GM23338 (cell line): ENCODE measurements around the gene CCDC170. TPM values are rescaled to one million over a fixed set of nuclear protein-coding genes. Genes with fewer than 3 reads are reported as not detected.

Source experiments
- ATAC-seq: fragments of 200-7000 bp; cut with Tn5 transposase; 3 replicates; pipeline ENCODE4 v1.9.1; 2020
- DNase-seq: peaks from one replicate; pipeline ENCODE4 v3.0.0-alpha.2; 2015; ENCODE audit warnings: low spot score
- H2AFZ ChIP-seq: fragments of 200-600 bp; sonication (generic); 2 replicates; pipeline ENCODE4 v1.8.0; 2016; ENCODE audit warnings: antibody characterized with exemption, mild to moderate bottlenecking, moderate library complexity
- H3F3A ChIP-seq: fragments of 200-600 bp; sonication (generic); replicated peaks from 2 replicates; pipeline ENCODE4 v1.8.0; 2017; ENCODE audit warnings: antibody characterized with exemption, mixed run types, low read depth
- H3K27ac ChIP-seq: fragments of 200-600 bp; sonication (generic); 2 replicates; pipeline ENCODE4 v1.6.1; 2016; ENCODE audit warnings: low read depth
- H3K27me3 ChIP-seq: fragments of 200-600 bp; sonication (generic); 2 replicates; pipeline ENCODE4 v1.8.0; 2016; ENCODE audit warnings: mild to moderate bottlenecking, mixed run types, moderate library complexity; ENCODE audit not compliant: insufficient read depth
- H3K36me3 ChIP-seq: fragments of 200-600 bp; sonication (generic); 2 replicates; pipeline ENCODE4 v1.8.0; 2016; ENCODE audit warnings: mild to moderate bottlenecking; ENCODE audit not compliant: insufficient read depth
- H3K4me1 ChIP-seq: fragments of 200-600 bp; sonication (generic); 2 replicates; pipeline ENCODE4 v1.8.0; 2016; ENCODE audit warnings: mild to moderate bottlenecking, moderate library complexity; ENCODE audit not compliant: insufficient read depth
- H3K4me2 ChIP-seq: fragments of 200-600 bp; sonication (generic); 2 replicates; pipeline ENCODE4 v1.7.1; 2017; ENCODE audit warnings: mixed run types
- H3K4me3 ChIP-seq: fragments of 200-600 bp; sonication (generic); 2 replicates; pipeline ENCODE4 v1.6.1; 2016; ENCODE audit warnings: mixed run types
- H3K79me2 ChIP-seq: fragments of 200-600 bp; sonication (generic); replicated peaks from 2 replicates; pipeline ENCODE4 v1.8.0; 2017; ENCODE audit warnings: mild to moderate bottlenecking; ENCODE audit not compliant: insufficient read depth
- H3K9me2 ChIP-seq: fragments of 200-600 bp; sonication (generic); 2 replicates; pipeline ENCODE4 v1.8.0; 2017; ENCODE audit not compliant: insufficient read depth
- H4K20me1 ChIP-seq: fragments of 200-600 bp; sonication (generic); replicated peaks from 2 replicates; pipeline ENCODE4 v1.8.0; 2017; ENCODE audit warnings: mild to moderate bottlenecking; ENCODE audit not compliant: insufficient read depth
- H3K27ac Mint-ChIP-seq: 2 replicates; pipeline ENCODE4 v1.8.0; 2020; ENCODE audit warnings: inconsistent platforms, mild to moderate bottlenecking, moderate library complexity, mixed read lengths
- H3K27me3 Mint-ChIP-seq: 3 replicates; pipeline ENCODE4 v1.8.0; 2022; ENCODE audit warnings: low read depth, mild to moderate bottlenecking, moderate library complexity, mixed read lengths, inconsistent platforms; ENCODE audit not compliant: insufficient read depth, poor library complexity
- H3K36me3 Mint-ChIP-seq: 3 replicates; pipeline ENCODE4 v1.8.0; 2021; ENCODE audit warnings: low read depth, mild to moderate bottlenecking, inconsistent platforms, moderate library complexity, mixed read lengths
- H3K4me1 Mint-ChIP-seq: 3 replicates; pipeline ENCODE4 v1.8.0; 2020; ENCODE audit warnings: mild to moderate bottlenecking, inconsistent platforms, mixed read lengths
- H3K4me3 Mint-ChIP-seq: 3 replicates; pipeline ENCODE4 v1.8.0; 2021; ENCODE audit warnings: moderate library complexity, mild to moderate bottlenecking, inconsistent platforms, mixed read lengths
- H3K9me3 Mint-ChIP-seq: 3 replicates; pipeline ENCODE4 v1.8.0; 2020; ENCODE audit warnings: moderate library complexity, mild to moderate bottlenecking, inconsistent platforms, mixed read lengths
- CREB1 ChIP-seq: fragments of 250-450 bp; sonication (Bioruptor Pico); IDR thresholded peaks from 2 replicates; pipeline ENCODE4 v1.5.0; 2020; ENCODE audit warnings: low read depth, mild to moderate bottlenecking, moderate library complexity
- CTCF ChIP-seq, 2 experiments: fragments of 200-600 bp in 1 of 2; sonication (generic) in 1 of 2; conservative IDR thresholded peaks; 2 replicates each; pipeline versions ENCODE4 v1.5.1 to v1.6.1; 2016 to 2017; ENCODE audit warnings: antibody characterized with exemption in 2 of 2, low read depth in 2 of 2, mild to moderate bottlenecking in 2 of 2, moderate library complexity in 1 of 2
- ETS1 ChIP-seq: IDR thresholded peaks from 2 replicates; pipeline ENCODE4 v1.6.1; 2016; ENCODE audit warnings: antibody characterized with exemption
- EZH2 ChIP-seq: fragments of 200-600 bp; sonication (generic); IDR thresholded peaks from one replicate; pipeline ENCODE4 v1.8.0; 2017; ENCODE audit warnings: antibody characterized with exemption, mild to moderate bottlenecking, low read depth; ENCODE audit not compliant: unreplicated experiment
- EZH2phosphoT487 ChIP-seq: fragments of 200-600 bp; sonication (generic); IDR thresholded peaks from one replicate; pipeline ENCODE4 v1.8.1; 2018; ENCODE audit warnings: antibody characterized with exemption; ENCODE audit not compliant: unreplicated experiment
- JUNB ChIP-seq: IDR thresholded peaks from one replicate; pipeline ENCODE4 v1.6.1; 2016; ENCODE audit warnings: antibody characterized with exemption; ENCODE audit not compliant: unreplicated experiment
- NANOG ChIP-seq: IDR thresholded peaks from 2 replicates; pipeline ENCODE4 v1.6.1; 2016; ENCODE audit warnings: antibody characterized with exemption, borderline replicate concordance
- POLR2AphosphoS5 ChIP-seq: IDR thresholded peaks from 2 replicates; pipeline ENCODE4 v1.6.1; 2016; ENCODE audit warnings: antibody characterized with exemption, low read depth
- REST ChIP-seq: IDR thresholded peaks from one replicate; pipeline ENCODE4 v1.6.1; 2018; ENCODE audit warnings: antibody characterized with exemption; ENCODE audit not compliant: unreplicated experiment
- STAT1 ChIP-seq: IDR thresholded peaks from one replicate; pipeline ENCODE4 v1.6.1; 2016; ENCODE audit warnings: antibody characterized with exemption; ENCODE audit not compliant: unreplicated experiment
- ZNF114 ChIP-seq: fragments of 250-450 bp; sonication (Bioruptor Pico); IDR thresholded peaks from 2 replicates; pipeline ENCODE4 v1.5.0; 2020; ENCODE audit warnings: mild to moderate bottlenecking, moderate library complexity
- ZNF331 ChIP-seq: fragments of 250-450 bp; sonication (Bioruptor Pico); IDR thresholded peaks from 2 replicates; pipeline ENCODE4 v1.5.0; 2020; ENCODE audit warnings: low read depth, mild to moderate bottlenecking, moderate library complexity
- ZNF462 ChIP-seq: fragments of 250-450 bp; sonication (Bioruptor Pico); IDR thresholded peaks from 2 replicates; pipeline ENCODE4 v1.5.0; 2020; ENCODE audit warnings: mild to moderate bottlenecking, moderate library complexity
- polyA plus RNA-seq: library from polyadenylated mRNA; unstranded; fragments of >200 nt; fragmentation: Nextera tagmentation; extraction: Ambion mirVana; gene quantifications from 2 replicates; pipeline ENCODE4 v1.2.1, GENCODE V29; 2016
- total RNA-seq: library from RNA; depleted of rRNA; stranded (reverse); fragments of >200 nt; shearing (Covaris generic); gene quantifications from 2 replicates; pipeline ENCODE4 v1.2.3, GENCODE V29; 2014

Gene CCDC170
- total and polyA plus RNA-seq, 2 experiments from 2014 or later = 0.18 TPM; not detected in 1

- peaks cover 14% of the 10 kb centered on the region for H3K4me1 Mint-ChIP-seq
- Histone ChIP-seq H2AFZ (no peak overlapping the region), H3K36me3 (no peaks in the 10 kb centered on the region), H3K4me3 (no peak overlapping the region), H3K27me3 (no peaks in the 10 kb centered on the region), H3F3A (no peaks in the 10 kb centered on the region), H4K20me1 (no peaks in the 10 kb centered on the region), H3K4me1 (peaks cover 5% of the 10 kb centered on the region; the same call in 1 of the 2 replicates), H3K27ac (no peak overlapping the region), H3K9me2 (no peaks in the 10 kb centered on the region; the same call in 1 of the 2 replicates), H3K4me2 (no peak overlapping the region), H3K79me2 (no peaks in the 10 kb centered on the region)
- H3K4me3 Mint-ChIP-seq = no peak overlapping the region
- H3K27me3 Mint-ChIP-seq = peaks cover 7% of the 10 kb centered on the region
- H3K36me3 Mint-ChIP-seq = no peaks in the 10 kb centered on the region
- ATAC-seq (no peak), DNase-seq (no peak)
- no peaks in the 10 kb centered on the region for H3K9me3 Mint-ChIP-seq
- H3K27ac Mint-ChIP-seq = no peak overlapping the region
- TF ChIP-seq ZNF331 (CRISPR knock-in tag) (no peak), STAT1 (no peak), ZNF114 (CRISPR knock-in tag) (no peak), CREB1 (CRISPR knock-in tag) (no peak), NANOG (no peak), ZNF462 (CRISPR knock-in tag) (no peak), EZH2phosphoT487 (no peak), CTCF (conservative IDR thresholded peaks at IDR 0.05; ENCODE audit: low read depth in 2 of 2) (no peak), EZH2 (no peak), ETS1 (no peak), REST (no peak), JUNB (no peak), POLR2AphosphoS5 (no peak)
These were observed 15.2 kb downstream of the CCDC170 start for GRCh38 chr6:151509048-151509447.
